NCI-H187 (cell line): ENCODE measurements around the gene PSORS1C2.
"Not testable (repeated sequence)": the region's sequence is repeated elsewhere in the genome, so short reads cannot be mapped to it uniquely, and the experiment has no call there.

Experiments
- DNase-seq, 2 experiments: peaks; one replicate each; lab custom pipeline; 2025; lab: John Stamatoyannopoulos, UW

Gene PSORS1C2

DNA sequence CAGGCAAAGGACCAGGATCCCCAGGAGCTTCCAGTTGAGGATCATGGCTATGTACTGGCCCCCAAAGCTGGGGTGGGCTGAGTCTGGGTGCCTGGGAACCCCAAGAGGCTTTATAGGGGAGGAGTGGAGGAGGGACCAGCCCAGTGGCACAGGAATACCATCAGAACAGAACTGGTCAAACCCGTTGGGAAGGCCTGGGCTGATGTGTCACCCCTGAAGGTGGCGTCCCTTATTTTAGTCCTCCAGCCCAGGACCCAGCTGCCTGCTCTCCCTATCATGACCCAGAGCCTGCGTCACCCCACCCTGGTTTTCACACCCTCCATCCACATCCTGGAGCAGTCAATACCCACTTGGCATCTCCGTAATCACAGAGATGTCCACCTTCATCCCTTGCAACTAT lies at the start of gene PSORS1C2:
TSS of gene PSORS1C2 (minus strand) at position 85 of the 400 bp plus-strand sequence. CDS start at position 45, 40 bp downstream.
- DNase-seq: no peak

DNA sequence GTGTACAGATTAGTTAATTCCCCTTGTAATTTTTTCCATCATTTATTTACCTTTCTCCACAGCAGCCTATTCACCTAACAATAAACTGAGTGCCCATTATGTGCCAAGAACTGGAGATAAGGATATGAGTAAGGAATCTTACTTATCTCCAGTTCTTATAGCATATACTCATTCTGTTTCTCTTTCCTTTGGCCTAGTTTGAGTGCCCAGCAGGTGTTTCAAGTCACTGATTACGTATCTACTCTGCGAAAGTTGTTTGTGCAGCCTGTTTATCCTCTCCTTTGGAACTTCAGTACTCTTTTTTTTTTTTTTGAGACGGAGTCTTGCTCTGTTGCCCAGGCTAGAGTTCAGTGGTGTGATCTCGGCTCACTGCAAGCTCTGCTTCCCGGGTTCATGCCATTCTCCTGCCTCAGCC lies 48.9 kb upstream of the PSORS1C2 start:
- DNase-seq: no peak

DNA sequence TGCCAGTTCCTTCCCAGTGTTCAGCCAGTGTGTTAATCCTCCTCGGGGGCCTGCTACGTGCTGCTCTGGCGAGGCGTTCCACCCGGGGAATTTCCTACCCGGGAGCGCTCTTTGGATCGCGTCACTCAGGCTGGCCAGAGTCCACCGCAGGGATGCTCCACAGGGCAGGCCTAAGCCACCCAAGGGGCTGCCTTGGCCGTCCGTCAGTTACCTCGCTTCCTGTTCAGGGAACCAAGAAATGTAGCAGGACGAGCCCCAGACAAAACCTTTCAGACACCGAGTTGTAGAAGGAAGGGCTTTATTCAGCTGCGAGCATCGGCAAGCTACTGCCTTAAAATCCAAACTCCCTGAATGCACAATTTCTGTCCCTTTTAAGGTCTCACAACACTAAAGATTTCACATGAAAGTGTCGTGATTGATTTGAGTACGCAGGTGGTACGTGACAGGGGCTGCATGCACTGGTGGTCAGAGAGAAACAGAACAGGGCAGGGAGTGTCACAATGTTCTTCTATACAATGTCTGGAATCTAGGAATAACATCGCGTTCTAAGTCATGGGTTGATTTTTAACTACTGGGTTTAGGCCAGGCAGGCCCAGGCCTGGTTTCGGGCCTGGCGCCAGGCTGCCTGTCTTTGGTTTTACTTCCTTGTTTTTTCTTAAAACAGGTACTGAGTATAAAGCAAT lies 47.3 kb upstream of the PSORS1C2 start:
- no peak for DNase-seq

DNA sequence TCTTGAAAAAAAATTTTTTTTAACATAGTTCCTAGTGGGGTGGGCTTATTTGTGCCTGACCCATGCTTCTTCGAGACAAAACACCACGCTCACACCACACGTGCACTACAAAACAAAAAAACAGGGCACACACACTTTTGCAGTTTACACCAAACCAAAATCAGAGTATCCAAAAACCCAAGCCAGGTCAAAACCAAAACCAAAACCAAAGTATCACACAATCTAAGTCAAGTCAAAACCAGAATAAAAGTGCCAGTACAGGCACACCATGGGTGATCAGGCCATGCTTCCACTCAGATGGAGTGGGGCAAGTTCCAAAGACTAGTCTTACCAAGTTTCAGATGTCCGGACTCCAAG lies 46.8 kb upstream of the PSORS1C2 start:
- not testable (repeated sequence) for DNase-seq

DNA sequence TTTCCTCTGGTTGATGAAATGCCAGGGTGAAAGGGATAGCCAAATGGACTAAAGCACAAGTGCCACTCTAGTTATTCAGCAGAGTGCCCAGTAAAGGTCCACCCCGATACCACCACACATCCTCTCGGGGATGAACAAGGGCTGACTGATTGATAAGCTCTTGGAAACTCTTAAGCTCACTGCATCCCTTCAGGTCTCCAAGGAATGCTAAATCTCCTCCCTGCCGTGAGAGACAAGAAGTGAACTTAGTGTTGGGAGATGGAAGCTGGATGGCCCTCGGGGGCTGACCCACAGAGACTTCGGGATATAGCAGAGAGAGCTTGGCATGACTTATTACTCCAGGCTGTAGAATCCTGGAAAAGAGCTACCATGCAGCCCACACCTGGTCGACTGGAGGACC lies 45.0 kb upstream of the PSORS1C2 start:
- not testable (repeated sequence) for DNase-seq

DNA sequence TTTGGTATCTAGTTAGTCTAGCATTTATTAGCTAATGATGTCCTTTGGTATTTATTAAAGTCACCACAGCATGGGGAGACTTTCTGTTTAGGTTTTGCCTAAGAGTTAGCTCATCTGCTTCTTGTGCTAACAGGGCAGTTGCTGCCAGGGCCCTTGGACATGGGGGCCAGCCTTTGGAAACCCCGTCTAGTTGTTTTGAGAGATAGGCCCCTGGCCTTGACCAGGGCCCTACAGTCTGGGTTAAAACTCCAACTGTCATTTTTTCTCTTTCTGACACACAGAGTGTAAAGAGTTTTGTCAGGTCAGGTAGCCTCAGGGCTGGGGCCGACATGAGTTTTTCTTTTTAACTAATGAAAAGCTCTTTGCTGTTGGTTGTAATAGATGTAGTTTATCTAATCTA lies 44.4 kb upstream of the PSORS1C2 start:
- not testable (repeated sequence) for DNase-seq

DNA sequence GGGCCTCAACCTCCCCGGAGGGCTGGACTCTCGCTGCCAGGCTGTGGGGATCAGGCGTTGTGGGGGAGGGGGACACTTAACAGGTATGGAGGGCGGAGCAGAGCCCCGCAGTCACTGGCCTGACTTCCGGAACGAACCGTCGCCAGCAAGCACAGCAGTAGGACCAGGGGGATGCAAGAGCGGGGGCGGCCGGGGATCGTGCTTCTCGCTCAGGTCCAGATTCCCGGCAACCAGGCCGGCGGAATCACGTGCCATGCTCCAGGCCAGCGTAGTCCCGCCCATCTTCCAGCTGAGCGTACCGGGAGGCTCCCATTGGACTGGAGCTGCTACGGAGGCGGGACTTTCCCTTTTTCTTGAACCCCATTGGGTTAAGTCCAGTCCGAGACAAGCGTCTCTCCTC lies 41.6 kb upstream of the PSORS1C2 start:
- DNase-seq: no peak

DNA sequence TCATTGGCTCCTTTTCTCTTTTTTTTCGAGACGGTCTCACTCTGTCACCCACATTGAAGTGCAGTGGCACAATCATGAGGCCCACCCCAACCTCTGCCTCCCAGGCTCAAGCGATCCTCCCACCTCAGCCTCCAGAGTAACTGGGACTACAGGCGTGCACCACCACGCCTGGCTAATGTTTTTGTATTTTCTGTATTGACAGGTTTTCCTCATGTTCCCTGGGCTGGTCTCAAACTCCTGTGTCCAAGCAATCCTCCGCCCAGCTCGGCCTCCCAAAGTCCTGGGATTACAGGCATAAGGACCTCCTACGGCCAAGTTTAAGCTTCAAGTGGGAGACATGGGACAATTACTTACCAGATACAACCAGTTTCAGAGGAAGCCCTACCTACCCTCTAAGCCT lies 41.0 kb upstream of the PSORS1C2 start:
- DNase-seq: no peak

DNA sequence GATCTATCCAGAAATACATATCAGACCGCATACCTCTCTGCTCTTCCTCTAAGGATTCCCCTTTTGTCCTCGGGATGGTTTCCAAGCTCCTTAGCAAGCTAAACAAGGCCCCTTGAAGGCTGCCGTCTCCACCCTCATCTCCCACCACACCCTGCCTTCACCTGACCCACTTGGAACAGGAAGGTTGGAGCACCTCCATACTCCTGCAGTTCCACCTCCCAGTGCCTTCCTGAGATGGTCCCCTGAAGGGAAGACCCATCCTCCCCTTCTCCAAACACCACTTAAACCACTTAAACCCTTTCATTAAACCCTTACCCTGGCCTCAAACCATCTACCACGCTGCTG lies 40.1 kb upstream of the PSORS1C2 start:
- no peak for DNase-seq

DNA sequence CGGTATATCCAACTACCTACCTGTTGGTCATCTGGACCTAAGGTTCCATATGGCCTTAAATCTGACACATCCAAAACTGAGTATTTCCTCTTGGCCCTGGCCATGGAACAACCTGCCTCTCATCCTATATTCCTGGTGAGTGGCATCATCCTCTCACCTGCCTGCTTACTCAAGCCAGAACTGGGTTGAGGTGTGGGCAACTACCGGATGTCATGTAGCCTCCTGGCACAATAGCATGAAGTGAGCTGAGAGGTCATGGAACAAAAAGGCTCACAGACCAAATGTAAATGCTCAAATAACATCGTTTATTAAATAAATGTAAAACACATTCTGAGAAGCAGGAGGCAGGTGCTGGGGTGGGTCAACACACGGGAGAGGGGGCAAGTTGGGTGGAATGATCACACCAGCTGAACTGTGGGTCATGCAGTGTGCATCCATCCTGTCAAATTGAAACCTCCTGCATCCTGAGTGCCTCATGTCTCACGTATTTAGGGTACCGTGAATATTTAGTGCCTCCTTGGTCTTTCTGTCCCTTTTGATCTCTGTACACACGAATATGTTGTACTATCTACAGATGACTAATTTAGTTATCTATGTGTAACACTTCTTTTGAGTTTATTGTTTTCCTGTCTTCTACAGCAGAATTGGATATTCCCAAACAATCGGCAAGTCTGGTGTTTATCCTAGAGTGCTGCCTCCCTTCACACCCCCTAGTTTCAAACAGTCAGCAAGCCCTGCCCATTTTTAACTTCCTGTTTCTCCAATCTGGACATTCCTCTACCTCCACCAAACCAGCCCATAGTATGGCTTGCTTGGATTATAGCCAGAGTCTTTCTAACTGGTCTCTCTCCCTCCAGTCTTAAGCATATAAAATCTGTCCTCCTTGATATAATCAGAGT lies 39.5 kb upstream of the PSORS1C2 start:
- DNase-seq: no peak

DNA sequence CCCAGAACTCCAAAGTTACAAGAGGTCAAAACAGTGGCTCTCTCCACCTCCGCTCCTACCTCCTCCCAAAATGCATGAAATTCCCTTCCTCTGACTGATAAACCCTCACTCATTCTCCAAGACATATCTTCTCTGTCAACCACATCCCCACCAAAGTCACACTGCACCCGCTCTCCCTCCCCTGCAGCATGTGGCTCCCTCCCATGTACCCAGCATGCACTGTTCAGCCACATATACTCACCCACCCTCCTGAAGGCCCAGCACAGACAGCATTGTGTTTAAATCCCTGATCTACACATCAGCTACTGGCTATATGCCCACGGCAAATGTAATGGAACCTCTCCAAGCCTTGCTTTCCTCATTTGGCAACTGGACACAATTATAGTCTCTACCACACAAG lies 37.1 kb upstream of the PSORS1C2 start:
- no peak for DNase-seq

DNA sequence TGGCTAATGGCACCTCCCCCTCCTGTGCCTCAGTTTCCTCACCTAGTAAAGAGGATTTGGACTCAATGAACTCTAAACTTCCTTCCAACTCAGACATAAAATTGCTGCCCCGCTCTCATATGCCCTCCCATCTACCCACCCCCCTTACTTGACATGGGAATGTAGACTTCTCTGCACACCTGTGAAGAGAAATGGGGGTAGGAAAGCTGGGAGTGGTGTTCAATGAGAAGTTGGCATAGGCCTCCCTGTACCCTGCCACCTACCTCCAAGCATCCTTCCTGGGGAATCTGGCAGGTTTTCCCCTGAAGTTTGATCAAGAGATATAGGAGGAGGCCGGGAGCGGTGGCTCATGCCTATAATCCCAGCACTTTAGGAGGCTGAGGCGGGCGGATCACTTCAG lies 35.5 kb upstream of the PSORS1C2 start:
- DNase-seq: no peak

DNA sequence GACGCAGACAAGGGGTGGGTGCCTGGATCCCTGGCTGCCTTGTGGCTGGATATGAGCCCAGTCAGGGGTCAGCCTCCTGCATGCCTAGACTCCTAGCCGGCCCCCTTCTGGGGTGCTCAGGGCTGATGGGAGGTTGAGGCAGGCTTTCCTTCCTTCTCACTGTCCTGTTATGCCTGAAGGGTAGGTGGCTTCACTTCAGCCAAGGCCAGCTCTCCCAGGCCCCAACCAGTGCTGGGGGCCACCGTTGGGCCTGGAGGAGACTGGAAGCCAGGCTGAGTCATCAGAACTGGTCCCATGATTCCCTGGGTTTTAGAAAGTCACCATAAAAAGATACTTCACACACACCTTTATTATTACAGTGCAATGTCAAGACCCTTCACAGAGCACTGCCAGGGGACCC lies 34.5 kb upstream of the PSORS1C2 start:
- DNase-seq: no peak

DNA sequence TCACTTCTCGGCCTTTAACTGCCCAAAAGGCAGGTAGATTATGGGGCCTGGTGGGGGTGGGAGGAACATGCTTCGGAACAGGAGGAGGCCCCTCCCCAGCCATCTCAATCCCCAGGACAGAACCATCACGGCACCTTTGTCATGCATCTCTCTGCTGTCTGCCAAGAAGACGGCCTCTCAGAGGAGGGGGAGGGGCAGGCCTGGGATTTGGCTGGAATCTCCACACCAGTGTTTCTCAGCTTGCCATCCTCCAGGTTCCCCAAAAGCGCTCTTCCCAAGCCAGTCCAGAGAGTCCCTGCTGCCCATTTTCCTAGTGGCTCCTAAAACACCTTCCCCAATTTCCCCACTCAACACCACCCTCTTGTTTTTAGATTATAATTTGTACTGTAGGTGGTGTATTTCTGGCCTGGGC lies 34.1 kb upstream of the PSORS1C2 start:
- no peak for DNase-seq

DNA sequence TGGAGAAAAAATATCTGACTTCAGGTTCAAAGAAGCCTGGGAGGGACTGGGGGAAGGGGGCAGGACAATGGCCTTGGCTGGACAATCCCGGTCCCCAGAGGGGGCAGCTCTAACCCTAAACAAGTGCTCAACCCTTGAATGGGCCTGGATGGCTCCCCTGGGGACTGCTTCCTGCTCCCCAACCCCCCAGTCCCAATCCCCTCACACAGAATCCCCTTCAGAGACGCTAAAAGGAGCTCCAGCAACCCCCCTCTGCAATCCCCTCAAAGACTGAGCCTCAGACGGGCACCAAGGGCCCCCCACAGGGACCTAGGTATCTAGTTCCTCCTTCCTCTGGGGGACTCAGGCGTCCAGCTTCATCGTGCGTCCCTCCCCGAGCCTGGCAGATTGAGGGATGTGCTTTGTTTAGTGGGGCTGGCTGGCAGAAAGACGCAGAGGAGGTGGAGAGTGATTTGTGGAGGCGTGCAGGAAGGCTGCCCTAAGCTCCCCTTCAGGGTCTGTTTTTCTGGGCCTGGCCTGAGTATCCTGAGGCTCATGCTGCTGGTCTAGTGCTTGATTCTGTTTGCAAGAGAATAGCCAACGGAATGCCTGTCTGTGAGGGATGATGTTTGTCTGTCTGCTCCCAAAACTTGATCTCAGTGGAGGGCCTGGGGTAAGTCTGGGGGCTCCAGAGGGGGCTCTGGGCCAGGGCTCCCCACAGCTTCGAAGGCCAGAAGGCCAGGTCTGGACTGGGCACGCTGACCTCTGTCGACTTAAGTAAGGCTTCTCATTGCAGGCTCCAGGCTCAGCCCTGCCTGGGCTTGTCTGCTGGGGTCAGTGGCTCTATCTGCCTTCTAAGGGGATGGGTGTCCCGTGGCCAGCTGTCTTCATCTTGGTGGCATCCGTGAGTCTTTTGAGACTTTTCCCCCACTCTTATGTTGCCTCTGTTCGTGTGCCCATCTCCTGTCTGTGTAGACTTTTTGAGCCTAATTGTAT lies 33.4 kb upstream of the PSORS1C2 start:
- no peak for DNase-seq

DNA sequence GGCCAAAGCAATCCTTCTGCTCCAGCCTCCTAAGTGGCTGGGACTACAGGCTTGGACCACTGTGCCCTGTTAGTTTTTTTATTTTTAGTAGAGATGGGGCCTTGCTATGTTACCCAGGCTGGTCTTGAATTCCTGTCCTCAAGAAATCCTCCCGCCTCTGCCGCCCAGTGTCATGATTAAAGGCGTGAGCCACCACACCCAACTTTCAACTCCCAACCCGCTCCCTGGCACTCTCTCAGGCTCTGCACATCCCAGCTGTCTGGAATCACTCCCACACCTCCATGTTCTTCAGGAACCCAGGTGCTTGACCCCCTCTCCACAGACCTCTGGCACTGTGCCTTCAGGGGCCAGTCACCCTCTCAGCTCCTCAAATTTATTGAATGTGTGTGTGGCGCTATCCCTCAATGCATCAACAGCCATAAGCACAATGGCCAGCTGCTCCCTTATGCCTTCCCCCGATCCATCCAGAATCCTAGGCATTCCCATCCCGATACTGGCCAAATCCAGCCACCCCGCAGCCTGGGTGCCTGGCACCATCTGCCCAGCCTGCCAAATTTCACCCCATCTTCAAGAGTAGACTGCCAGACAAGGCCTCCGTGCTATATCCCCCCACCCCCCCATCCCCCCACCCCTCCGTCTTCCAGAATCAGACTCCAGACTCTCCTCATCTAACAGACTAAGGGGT lies 32.3 kb upstream of the PSORS1C2 start:
- DNase-seq: no peak

DNA sequence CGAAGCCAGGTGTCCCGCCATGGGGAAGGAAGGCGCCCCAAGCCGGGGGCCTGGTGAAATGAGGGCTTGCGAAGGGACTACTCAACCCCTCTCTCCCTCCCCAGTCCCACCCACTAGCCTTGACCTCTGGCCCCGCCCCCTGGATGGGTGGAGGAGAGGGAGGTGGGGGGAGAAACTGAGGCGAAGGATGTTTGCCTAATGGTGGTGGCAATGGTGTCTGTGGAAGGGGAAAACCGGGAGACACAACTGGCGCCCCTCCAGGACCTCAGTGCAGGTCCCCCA lies 31.7 kb upstream of the PSORS1C2 start, which contains the start of gene POU5F1:
TSS of gene POU5F1 (minus strand) at position 83 of the 282 bp plus-strand sequence. CDS start at position 21, 62 bp downstream.
- no peak for DNase-seq

DNA sequence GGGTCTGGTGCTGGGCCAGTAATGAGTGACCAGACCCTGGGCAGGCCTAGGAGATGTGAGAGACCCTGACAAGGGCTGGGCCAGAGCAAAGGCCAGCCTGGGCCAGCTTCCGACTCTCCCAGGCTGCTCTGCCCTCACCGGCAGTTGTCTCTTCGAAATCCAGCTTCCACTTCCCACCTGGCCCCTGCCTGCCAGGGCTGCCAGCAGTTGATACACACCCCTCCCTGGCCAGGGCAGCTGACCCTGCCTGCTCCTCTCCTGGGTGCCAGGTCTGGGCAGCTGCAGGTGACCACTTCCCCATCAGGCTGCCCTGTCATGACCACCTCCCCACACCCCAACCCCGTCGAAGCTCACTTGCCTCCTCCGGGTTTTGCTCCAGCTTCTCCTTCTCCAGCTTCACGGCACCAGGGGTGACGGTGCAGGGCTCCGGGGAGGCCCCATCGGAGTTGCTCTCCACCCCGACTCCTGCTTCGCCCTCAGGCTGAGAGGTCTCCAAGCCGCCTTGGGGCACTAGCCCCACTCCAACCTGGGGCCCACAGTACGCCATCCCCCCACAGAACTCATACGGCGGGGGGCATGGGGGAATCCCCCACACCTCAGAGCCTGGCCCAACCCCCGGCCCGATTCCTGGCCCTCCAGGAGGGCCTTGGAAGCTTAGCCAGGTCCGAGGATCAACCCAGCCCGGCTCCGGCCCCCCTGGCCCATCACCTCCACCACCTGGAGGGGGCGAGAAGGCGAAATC lies 31.2 kb upstream of the PSORS1C2 start:
- DNase-seq: not testable (repeated sequence)

DNA sequence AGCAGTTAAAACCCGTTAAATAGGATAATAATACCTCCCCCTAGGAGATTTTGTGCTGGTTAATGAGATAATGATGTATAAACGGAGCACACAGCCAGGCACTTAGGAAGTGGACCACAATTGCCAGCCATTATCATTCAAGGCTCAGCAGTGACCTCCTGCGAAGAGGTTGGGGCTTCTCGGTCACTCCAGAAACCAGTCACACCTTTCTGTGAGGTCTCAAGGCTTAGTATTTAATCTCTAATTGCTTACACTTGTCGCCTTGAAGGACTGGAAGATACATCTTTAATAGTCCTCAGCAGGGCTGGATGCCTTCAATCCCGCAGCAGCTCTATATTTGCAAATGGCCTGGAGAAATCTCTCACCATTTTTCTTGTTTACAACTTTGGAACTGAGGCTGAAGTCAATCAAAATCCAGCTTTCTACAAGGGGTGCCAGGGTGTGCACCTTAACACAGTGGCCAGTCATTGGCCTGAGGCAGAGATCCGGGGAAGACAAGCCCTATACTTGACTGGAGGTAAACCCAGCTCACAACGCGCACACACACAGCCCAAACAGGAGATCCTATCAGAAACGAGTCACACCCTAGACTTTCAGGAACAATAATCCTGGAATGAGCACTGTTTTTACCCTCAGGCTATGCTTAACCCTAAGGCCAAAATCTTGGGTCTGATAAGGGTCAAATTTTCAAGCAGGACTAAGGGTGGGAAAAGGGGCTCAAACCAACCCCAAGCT lies 30.4 kb upstream of the PSORS1C2 start:
- no peak for DNase-seq

DNA sequence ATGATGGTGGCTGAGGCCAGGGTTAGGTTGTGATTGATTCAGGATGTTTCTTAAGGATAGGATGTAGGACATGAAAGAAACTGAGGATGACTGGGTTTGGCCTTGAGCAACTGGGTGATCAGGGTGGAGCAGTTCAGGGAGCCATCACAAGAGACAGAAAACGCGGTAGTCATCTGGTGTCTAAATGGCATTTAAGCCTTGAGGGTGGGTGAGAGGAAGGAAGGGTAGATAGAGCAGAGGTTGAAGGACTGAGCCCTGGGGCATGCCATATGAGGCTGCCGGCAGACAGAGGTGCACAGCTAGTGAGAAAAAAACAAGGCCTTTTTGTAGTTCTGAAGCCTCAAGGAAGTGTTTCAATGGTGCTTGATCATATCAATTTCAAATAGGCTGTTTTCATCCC lies 29.7 kb upstream of the PSORS1C2 start:
- DNase-seq: no peak
